C4-2B (cell line): Measurements from ENCODE around the gene MTHFR.

ENCODE experiments used
- H3K27ac ChIP-seq: fragments of 450-650 bp; 2 replicates; pipeline ENCODE4 v1.5.1; 2017
- ZFX ChIP-seq: fragments of 450-650 bp; IDR thresholded peaks from 2 replicates; pipeline ENCODE4 v1.6.1; 2017
- TF ChIP-seq, protein P1 (sequence below): fragments of 450-650 bp; conservative IDR thresholded peaks from 2 replicates; pipeline ENCODE4 v1.5.1; 2017; ENCODE audit warnings: mild to moderate bottlenecking

MTHFR gene

DNA sequence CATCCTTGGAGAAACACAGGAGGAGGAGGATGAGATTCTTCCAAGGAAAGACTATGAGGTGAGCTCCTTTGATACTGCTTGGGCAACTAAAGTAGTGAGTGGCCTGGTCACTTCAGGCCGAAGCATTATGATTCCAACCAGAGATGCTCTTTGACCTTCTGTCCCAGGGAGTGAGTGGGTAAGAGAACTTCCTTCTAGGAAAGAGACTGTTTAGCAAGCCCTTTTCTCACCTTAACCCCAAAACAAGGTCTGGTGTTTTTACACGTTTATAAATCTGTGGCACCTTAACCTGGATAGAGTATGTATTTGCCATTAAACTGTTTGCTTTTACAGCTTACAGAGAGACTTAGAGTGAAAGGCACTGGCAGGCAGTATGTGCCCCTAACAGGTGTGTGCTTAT lies 1.4 kb upstream of the MTHFR start:
- H3K27ac ChIP-seq, result peak overlapping the region; percentile 80; the same call in 1 of the 2 replicates
- TF ChIP-seq ZFX, result no peak
- TF ChIP-seq, protein P1, sequence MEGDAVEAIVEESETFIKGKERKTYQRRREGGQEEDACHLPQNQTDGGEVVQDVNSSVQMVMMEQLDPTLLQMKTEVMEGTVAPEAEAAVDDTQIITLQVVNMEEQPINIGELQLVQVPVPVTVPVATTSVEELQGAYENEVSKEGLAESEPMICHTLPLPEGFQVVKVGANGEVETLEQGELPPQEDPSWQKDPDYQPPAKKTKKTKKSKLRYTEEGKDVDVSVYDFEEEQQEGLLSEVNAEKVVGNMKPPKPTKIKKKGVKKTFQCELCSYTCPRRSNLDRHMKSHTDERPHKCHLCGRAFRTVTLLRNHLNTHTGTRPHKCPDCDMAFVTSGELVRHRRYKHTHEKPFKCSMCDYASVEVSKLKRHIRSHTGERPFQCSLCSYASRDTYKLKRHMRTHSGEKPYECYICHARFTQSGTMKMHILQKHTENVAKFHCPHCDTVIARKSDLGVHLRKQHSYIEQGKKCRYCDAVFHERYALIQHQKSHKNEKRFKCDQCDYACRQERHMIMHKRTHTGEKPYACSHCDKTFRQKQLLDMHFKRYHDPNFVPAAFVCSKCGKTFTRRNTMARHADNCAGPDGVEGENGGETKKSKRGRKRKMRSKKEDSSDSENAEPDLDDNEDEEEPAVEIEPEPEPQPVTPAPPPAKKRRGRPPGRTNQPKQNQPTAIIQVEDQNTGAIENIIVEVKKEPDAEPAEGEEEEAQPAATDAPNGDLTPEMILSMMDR, result no peak

DNA sequence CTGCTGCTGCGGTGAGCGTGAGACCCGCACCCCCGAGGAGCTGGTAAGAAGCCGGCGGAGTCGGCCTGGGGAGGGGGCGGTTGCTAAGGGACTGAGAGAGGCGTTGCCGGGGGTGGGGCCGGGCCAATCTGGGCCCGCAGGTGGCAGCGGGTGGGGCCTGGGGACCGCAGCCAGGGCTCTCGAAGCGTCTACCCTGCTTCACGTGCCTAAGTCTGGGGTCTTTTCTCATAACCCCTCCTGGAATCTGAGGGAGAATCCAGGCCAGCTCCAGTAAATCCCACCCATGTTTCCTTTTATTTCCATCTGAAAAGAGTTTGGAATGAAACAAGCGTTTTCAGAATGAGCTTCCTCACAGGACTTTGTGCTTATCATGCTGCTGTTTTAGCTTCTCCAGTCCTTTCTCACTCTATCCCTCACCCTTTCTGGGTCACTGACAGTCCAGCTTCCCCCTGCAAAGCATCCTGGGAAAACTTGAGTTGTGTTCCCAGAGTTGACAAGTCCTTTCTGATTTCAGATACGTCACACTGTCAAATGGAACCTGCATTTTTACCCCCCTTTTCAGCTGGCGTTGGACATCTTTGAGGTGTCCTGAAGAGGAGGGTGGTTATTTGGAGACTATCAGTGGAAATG lies 658 bp upstream of the MTHFR start:
- TF ChIP-seq, protein P1, result no peak
- TF ChIP-seq ZFX, result no peak
- H3K27ac ChIP-seq, result peak overlapping the region; percentile 80

DNA sequence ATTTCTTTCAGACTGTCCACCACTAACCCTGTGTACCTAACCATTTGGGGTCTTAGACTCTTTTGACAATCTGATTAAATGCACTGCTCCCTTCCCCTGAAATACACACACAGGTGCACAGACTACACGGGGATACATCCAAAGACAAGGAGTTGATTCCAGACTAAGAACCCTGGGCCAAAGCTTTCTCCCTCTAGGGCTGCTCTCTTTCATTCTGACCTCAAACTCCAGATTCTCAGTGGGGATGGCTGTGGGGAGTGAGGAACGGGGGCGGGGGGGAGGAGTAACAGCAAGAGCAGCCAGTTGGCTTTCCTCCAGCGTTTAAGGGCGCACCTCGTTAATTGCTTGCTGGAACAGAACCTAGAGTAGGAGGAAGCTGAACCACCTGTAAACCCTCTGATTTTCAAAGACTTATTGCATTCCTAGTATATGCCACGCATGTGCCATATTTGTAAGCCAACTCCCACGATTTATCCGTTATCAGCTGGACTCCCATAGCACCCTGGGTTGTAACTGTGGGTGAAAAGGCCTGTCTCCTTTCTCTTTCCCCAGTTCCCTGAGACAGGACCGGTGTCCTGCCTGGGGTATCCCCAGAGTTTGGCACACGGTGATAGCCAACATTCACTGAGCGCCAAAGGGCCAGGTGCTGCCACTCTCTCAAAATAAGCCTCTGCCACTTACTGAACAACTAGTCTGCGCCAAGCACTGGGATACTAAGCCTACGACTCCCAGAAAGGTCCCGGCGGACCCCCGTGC lies 920 bp downstream of the MTHFR start:
- no peak for TF ChIP-seq ZFX
- TF ChIP-seq, protein P1, result no peak
- peak overlapping the region; percentile 80 for H3K27ac ChIP-seq

DNA sequence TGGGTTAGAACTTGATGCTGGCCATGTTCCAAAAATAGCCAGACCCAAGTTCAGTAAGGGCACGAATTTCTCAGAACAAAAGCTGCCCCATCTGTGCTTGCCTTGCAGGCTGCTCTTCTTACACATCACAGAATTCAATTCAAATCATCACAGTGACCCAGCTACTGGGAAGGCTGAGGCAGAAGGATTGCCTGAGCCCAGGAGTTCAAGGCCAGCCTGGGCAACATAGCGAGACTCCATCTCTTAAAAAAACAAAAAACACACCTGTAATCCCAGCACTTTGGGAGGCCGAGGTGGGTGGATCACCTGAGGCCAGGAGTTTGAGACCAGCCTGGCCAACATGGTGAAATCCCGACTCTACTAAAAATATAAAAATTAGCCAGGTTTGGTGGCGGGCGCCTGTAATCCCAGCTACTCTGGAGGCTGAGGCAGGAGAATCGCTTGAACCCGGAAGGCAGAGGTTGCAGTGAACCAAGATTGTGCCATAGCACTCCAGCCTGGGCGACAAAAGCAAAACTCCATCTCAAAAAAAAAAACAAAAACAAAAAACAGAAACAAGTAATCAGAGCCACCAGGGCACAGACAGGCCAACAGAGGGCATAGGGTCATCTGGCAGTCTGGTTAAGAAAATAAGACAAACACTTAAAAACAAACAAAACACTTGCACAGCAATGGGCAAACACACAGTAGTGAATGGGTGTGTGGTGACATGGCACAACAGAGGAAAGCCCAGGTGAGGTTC lies 1.7 kb downstream of the MTHFR start:
- peak overlapping the region; percentile 80; the same call in 1 of the 2 replicates for H3K27ac ChIP-seq

DNA sequence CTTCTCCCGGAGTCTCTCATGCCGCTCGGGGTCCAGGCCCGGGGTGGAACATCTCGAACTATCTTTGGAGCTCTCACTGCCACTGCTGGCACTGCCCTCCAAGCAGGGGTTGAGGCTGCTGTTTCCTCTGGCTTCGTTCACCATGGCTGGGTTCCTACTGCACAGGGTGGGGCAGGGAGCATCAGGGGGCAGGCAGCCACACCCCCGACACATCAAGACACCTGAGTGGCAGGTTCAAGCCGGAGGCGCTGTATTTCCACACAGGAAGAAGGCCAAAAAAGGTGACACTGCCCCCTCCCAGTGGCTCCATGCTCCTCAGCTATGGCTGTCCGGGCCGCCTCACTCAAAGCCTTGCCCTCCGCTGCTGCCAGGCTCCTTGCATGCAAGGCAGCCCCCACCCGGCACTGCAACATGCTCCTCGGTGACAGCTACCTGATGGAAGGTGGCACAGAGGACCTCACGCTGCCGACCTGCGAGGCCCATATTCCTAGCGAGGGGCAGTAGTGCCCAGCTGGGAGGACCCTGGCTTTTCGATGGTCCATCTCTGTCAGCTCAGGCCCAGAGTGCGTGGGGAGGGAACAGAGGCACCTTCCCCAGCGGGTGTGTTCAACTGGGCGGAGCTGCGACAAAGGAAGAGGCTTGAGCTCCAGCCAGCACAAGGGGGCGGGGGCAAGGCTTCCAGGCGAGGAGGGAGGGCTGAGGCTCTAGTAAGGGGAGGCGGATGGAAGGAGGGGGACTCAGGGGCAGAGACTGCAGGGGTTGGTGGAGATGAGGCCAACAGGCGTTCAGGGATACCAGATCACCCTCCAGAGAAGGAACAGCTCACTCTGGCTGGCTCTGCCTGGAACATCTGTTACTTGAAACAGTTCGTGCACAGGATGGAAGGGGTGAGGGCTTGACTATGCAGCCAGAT lies 2.5 kb downstream of the MTHFR start:
- no peak overlapping the region for H3K27ac ChIP-seq

DNA sequence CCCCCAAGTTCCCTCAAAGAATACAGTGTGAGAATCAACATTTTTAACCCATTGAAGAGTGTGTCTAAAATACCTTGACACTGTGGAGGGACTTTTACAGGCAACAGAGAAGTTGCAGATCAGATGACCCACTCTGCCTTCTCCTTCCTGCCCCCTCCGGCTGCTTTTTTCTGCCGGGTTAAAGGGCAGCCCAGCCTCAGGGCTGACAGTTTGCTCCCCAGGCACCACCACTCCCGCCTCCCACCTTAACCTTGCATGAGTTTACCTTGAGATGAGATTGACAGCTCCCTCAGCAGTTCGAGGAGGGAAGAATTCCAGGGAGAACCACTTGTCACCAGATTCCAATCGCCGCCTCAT lies 3.2 kb downstream of the MTHFR start:
- H3K27ac ChIP-seq, result no peak overlapping the region
- TF ChIP-seq ZFX, result no peak
- TF ChIP-seq, protein P1, result no peak

More for the DNA sequence above, 2.5 kb downstream of the MTHFR start:
- no peak for TF ChIP-seq ZFX
- TF ChIP-seq, protein P1, result no peak

DNA sequence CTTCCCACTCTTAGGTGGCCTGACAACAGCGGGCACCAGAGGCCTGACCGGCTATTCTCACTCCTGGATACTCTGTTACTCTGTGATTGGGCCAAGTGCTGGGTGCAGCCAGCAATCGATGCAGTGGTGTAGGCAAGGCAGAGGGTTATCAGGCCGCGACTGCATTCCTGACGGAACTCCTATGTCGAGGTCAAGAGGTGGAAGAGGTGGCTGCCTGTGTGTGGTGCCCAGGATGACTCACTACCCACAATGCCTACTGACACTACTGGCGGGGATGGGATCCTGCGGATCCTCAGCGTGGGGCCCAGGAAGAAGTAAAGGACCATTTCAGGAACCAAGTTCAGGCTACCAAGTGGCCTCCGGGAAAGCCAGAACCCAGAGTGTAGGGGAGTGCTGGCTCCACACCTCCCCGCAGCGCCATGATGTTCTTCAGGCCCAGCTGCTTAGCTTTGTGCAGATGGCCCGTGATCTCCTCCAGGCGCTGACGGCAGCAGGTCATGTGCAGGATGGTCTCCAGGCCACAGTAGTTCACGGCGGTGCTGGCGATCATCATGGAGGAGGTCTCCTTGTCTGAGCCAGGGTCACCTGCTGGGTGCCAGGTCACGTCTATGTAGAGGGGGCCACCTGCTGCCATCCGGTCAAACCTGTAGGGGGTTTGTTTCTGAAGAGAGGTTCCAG lies 4.9 kb downstream of the MTHFR start:
- TF ChIP-seq ZFX, result no peak
- TF ChIP-seq, protein P1, result no peak
- H3K27ac ChIP-seq, result no peak overlapping the region
